Fibroblast of skin of back (primary cell): Measurements from ENCODE around the gene FMN1.
A peak's percentile ranks its signal among the peaks of the same experiment; 100 is the strongest.

Source experiments
- DNase-seq: peaks from one replicate; pipeline ENCODE4 v3.0.0-alpha.2; 2013

Gene FMN1

DNA sequence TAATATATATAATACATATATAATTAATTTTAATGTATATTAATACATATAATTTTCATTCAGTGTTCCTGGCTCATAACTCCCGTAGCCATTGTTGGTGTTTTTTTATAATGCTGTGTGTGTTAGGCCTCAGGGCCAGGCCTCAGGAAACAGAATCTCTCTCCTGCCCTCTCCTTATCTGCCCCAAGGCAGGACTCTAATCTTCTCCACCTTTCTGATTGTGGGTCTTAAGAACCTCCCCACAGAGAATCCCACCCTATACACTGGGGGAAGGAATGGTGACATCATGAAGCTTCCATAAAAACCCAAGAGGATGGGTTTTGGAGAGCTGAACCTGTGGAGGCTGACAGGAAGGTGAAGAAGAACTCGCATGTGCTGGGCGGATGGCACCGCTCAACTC, 4.0 kb upstream of the FMN1 start:
- DNase-seq: no peak

DNA sequence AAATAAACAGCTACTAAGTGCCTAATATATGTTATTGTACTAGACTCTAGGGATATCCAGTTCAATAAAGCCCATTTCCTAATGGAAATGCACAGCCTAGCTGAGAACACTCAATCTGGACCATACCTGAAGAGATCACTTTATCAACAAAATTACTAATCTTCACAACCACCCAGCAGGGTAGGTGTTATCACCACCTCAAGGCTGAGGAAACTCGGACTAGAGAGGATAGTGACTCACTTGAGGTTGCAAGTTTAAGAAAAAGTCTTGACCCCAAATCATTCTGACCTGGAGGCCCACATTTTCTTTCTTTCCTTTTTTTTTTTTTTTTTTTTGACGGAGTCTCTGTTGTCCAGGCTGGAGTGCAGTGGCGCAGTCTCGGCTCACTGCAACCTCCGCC, 3.1 kb upstream of the FMN1 start:
- DNase-seq: no peak

DNA sequence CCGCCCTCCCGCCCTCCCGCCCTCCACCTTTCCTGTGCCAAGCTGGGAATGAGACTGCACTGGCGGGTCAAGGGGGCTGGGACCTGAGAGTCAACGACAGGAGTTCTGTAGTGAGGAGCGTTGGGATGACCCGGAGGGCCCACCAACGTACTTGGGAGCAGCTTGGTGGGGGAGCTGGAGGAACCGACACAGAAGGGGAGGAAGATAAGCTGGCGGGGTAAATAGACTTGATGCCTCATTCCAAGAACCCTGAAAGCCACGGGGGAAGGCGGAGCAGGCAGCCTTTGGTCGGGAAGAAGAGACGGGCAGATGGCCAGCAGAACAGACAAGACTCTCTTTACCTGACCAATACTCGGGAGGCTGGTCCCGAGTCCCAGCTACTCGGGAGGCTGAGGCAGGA, 277 bp downstream of the FMN1 start:
- DNase-seq: no peak

DNA sequence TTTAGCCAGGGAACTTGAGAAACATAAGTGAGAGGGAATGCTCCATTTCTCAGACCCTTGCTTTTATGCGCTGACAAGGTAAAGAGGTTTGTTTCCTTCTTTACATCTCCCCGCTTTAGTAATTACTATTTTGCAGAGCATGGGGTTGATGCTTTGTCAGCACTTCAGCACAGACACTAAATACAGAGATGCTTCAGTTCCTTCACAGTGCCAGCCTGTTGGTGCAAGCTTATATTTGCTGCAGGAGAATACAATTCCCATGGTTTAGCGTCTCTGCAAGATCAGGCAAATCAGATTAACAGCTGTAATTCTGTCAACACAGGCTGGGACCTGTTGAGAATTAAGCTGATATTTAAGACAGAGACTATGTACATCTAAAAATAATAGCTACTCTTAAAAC, 2.9 kb downstream of the FMN1 start:
- DNase-seq: no peak

DNA sequence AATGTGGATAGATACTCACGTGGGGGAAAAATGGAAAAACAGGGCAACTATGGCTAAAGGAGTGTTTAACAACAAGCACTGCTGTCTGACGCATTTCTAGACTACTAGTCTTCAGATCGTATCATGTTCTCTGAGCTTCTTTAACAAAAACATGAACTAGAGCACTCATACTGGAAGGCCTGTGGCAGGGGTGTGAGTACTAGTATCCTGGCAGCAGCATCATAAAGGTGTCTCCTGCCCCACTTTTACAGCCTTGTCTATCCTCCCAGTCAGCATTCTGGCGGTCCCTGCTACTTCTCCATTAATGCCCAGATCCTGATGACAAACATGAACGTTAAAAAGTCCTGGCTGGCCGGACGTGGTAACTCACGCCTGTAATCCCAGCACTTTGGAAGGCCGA, 4.0 kb downstream of the FMN1 start:
- no peak for DNase-seq

DNA sequence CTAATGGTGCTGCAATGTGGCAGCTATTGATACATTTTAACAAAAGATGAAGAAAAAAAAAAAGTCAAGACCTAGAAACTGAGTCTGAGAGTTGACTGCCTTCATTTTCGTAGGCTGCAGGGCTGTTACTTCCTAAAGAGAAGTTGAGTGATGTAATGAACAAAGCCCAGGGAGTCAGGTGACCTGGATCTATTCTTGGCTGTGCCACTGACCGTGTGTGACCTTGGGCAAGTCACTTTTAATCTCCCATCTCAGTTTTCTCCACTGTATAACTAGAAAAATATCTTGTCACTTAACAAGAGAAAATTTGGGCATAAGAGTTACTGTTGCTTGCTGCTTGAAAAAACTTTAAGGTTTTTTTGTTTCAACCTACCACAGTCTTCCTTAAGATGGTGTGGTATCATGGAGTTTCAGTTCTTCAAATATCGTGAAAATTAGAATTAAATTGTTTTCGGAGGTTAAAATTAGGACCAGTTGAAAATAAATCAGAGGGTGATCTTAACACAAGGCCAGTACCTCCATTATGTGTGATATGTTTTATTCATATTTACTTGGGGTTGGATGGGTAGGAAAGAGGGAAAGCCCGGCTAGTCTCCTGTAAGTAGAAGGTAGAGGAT, 5.8 kb downstream of the FMN1 start:
- no peak for DNase-seq

DNA sequence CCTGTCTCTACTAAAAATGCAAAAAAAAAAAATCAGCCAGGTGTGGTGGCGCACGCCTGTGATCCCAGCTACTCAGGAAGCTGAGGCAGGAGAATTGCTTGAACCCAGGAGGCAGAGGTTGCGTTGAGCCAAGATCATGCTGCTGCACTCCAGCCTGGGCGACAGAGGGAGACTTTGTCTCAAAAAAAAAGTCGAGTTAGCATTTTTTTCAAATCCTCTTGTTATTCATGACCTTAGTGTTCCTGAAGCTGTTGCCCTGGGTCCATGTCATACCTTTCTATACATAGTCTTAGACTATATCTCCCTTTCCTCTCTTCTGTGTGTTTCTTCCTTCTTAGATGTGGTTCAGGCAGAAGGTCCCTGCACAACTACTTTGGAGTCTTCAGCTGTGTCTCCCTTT, 6.4 kb downstream of the FMN1 start:
- DNase-seq: no peak

DNA sequence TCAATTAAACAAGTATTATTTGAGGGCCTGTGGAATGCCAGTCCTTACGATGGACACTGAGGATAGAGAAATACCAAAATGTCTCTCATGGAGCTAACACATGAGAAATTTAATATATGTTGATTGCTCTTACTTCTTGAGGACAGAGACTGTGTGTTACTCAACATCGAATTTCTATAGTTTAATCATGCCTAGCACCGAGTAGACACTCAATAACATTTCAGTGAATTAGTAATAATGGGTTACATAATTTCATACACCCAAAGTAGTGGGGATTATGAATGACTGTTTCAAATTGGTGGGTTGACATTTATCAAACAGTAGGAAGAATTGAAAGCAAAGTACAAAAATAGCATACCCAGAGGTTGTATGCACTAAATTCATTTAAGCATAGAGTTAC, 11.2 kb downstream of the FMN1 start:
- no peak for DNase-seq

DNA sequence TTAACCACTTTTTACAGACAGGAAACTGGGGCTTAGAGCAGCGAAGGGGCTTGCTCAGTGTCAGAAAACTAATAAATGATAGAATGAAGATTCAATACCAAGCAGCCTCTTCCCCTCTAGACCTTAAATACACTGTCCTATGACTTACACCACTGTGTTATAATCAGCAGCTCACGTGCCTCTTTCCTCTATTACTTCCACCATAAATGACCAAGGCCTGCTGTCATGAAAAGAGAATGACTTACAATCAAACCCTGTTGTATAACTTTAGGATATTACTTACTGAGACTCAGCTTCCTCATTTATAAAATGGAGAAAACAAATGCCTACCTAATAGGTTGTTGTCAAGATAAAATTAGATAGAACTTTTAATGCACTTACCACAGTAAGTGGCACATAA, 11.6 kb downstream of the FMN1 start:
- DNase-seq: no peak

DNA sequence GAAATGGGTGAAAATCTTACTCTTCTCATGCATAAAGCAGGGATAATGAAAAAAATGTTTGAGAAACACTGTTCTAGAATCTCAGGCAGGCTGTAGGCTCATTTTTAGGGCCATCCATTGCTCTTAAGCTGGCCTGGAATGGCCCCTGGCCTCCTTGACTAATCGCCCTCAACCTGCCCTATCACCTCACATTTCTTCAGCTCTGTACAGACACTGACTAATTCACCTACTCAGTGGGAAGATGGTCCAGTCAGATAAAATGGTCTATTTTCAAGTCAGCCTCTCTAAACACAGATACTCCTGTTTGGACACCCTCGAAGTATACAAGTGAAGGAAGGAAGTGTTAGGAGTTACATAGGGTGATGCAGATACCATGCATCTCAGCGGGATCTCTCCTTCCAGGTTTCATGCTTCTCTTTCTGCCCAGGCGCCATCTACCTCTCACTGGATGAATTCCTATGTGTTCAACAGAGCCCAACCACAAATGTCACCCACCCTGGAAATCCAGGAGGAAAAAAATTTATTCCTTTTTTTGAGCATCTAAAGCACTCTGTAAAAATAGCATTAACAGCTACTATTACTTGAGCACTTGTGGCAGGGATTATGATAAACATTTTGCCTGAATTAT, 12.1 kb downstream of the FMN1 start:
- DNase-seq: no peak

DNA sequence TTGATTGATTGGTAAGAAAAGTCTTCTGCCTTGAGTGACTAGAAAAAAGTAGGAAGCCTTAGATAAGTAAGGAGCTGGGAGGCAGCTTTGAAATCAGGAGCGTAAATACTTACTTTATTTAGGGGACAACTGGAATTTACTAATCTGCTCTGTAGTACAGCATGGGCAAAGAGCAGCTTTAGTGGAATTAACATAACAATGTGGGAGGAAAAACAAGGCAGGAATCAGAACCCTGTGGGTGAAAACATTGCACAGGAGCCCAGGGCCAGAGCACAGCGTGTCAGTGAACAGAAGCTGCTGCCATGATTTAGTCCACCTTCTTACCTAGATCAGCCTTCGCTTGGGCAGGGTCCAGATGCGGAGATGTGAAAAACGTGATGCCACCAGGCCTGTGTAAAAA, 14.6 kb downstream of the FMN1 start:
- no peak for DNase-seq

DNA sequence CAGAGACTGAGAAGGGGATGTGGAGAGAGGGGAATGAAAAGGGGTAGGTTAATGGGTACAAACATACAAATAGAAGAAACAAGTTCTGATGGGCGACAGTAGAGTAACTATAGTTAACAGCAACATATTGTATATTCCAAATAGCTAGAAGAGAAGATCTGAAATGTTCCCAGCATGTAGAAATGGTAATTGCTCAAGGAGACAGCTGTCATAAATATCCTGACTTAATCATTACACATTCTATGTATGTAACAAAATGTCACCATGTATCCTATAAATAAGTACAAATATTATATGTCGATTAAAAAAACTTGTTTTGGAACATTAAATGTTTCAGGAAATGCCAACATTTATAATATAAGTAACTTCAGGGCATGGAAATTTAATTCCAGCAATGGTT, 23.3 kb downstream of the FMN1 start:
- no peak for DNase-seq

DNA sequence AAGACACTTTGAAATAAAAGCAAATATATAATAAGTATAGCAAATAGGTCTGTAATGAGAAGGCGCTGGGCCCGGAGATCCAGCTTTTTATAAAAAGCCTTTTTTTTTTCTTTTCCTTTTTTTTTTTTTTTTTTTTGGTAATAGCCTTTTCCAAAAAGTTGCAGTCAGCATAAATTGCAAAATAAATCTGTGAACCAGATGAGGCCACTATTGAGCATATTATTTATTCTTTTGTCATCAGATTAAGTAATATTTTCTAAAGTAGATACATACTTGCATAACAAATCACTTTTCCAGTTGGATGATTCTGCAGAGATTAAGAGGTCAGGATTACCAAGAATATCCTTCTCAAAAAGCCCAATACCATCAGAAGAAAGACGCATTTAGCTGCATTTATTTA, 24.9 kb downstream of the FMN1 start:
- no peak for DNase-seq

DNA sequence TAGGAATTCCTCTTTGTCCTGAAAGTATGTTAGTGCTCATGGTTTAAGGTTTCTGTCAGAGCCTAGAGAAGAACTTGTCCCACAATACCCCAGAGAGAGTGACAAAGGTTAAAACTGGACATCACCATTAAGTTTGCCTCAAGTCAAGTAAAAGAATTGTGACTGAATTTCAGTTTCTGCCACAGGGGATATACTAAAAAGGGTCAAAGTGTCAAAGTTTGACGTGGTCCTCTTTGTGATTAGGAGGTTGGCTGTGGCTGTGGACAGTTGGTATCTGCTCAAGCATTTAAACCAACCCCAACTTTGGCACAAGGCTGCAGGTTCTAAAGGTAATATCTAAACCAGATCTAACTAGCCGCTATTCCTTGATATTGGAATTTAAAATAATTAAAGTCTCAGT, 26.1 kb downstream of the FMN1 start:
- no peak for DNase-seq

DNA sequence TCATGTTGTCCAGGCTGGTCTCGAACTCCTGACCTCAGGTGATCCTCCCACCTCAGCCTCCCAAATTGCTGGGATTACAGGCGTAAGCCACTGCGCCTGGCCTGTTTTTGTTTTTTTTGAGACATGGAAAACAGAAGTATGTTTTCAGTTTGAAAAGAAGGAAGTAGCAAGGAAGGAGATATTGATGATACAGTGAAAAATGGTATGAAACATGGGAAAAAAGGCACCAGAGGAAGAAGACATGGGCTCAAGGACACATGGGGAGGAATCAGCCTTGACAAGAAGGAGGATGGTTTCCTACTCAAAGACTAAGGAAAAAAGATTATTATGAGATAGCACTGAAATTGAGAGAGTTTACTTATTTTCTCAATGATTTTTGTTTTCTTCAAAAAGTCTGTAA, 30.7 kb downstream of the FMN1 start:
- DNase-seq: no peak

DNA sequence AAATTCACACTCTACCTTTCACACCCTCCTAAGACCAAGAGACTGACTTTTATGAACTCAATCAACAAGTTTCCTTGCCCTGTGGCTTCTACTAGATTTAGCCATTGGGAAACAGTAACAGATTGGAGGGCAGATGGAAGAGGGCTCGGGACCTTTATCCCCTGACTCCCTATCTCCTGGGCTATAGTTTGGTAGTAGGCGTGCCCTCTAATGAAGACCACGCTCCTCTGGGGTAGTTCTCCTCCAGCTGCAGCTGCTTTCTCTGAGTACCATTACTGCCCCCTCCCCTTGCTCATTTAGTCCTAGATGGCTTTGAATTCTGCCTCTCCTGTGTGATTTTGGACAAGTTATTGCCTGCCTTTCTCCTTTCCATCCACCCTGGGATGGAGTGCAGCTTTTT, 33.3 kb downstream of the FMN1 start:
- DNase-seq: no peak

DNA sequence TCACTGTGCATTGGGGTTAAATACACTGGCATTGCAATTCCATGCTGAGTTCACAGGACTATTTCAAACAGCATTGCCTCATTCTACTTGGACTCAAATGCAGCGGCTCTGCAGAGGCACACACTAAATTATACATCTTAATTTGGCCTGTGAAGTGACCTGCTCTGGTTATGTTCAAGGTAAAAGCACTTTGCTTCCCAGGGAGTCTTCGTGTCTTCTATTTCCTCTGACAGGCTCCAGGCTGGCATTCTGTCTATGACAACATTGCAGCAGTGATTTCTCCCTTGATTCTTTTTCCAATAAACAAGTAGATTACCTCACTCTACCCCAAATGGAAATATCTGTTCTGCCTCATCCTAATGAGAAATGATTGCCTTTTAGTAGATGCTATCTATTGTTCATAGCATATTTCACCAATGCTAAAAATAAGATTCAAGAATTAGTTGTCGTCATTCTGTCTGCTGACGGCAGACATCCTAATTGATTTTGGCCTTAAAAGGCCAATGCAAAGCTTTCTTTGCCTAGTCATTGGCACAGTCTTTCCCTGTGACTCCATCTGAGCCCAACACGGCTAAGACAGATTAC, 33.8 kb downstream of the FMN1 start:
- no peak for DNase-seq

DNA sequence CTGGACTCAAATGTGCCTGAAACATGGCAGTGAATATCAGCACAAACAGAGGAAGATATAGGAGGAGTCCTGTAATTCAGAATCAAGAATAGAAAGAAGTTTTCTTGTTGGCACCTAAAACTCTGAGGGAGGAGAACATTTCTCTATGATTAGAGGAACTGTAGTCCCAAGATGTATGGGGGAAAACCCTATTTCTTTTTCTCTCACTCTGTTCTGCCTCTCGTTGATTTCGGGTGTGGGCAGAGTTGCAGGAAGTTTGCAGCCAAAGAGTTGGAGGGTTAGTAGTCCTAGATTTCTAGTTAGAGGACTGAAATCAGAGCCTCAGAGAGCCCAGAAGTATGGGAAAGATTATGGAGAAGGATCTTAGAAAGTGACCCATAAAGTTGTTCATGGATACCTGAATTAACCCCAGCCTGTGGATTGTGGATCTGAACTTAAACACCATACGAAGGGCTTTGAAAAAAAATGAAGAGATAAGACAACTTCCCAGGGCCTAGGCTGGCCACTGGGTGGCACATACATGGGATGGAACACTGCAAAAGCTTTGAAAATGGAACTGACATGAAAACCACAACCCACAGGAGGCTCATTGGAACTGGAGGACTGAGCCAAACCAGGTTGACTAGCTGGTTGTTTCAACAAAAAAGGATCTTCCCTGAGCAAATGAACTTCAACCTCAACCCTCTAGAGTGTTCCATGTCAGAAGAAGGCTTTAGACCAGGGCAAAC, 34.6 kb downstream of the FMN1 start:
- no peak for DNase-seq

DNA sequence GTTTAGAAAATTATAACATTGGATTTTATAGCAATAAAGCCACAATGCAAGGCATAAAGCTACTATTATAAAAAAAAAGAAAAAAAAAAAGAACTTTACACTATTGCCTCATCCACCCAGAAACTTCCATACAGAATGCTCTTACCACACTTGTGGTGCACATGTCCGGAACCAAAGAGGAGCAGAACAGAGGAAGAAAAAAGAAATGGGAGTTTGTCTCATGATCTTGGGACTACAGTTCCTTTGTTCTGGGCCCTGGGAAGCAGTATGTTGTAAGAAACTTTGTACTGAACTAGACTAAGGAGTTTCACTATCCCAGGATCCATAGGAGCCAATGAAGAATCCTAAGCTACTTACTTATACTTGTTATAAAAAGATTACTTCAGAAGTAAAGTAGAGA, 36.1 kb downstream of the FMN1 start:
- no peak for DNase-seq

DNA sequence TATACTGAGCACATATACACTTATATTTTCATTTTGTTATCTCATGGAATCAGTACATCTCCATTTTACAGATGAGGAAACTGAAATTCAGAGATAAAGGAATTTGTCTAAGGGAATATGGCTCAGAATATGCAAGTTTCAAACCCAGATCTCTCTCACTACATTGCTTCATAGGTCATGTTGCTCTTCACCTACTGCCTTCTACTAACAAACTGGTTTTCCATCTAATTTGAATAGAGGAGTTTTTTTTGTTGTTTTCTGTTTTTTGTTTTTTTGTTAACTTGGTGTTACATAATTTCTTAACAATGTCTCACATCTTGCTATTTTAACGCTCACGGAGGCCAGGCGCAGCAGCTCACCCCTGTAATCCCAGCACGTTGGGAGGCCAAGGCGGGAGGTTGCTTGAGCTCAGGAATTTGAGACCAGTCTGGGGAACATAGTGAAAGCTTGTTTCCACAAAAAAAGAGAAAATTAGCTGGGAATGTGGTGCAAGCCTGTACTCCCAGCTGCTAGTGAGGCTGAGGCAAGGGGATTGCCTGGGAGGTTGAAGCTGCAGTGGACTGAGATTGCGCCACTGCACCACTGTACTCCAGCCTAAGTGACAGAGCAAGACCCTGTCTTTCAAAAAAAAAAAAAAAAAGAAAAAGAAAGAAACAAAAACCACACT, 37.0 kb downstream of the FMN1 start:
- DNase-seq: no peak

DNA sequence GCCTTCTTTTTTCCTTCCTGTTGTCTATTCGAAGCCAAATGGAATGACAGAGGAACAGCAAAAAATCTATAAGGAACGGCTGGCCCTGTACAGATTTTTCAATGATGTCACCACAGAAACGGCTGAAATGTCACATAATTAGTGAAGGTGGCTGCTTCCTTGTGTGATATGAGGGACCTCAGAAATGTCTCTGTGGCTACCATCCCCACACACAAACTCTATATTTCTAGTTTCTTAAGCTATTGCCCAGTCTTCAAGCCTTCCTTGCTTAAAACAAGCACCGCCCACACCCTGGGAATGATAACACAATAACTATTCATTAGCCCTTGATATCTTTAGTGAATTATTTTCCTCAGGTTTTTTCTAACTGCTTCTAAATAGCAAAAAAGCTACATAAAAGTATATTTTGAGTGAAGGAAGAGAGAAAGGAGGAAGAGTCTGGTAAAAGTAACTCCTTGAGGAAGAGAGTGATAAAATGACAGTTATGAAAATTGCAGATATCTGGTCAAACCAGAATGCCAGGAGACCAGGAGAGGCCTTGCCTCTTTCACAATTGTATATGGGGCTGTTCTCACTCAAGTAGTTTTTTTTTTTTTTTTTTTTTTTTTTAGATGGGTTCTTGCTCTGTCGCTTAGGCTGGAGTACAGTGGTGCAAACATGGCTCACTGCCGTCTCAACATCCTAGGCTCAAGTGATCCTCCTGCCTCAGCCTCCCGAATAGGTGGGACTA, 38.7 kb downstream of the FMN1 start:
- DNase-seq: no peak

DNA sequence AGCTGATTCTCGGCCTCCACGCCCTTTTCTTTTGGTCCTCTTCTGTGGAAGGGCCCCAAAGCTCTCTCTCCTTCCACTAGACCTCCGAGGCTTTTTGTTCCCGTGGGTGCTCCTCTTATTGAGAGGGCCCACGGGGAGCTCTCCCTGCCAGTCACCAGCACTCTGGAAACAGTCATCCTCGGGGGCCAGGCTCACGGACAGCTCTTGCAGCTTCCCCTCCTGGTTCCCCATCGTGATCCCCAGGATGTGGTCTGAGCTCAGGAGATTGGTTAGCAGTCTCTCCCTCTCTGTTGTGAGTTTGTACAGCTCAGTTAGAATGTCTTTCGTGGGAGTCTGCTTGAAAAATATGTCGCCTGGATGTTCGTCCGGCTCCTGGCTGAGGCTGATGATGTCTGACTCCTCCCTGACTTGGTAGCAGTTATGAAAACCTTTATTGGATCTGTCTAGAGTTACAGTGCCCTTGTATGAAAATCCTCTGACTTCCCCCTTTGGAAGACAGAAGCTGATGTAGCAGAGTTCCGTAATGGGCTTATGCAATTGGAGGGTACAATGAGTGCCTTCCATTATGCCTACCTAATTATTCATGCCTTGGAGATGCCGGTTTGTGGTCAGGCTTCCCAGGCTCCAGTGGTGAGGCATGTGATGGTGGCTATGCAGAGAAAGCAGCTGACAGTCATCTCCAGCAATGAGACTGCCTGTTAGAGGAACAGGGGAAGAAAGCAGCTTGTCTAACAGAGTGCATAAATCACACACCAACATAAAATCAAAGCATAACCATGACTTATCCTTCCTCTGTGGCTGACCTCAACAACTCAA, 40.0 kb downstream of the FMN1 start:
- DNase-seq: peak; percentile 81
